ENCODE measurements around the gene MRPL48. TPM values are rescaled to one million over a fixed set of nuclear protein-coding genes. Genes with fewer than 3 reads are reported as not detected.

MRPL48 gene
- total RNA-seq, 2 donors from 2014 or later = 36.4 to 55.3 TPM

GRCh38 chr11:73856031-73856567 is 68.4 kb downstream of the MRPL48 start:
- Histone ChIP-seq H3K36me3 (ENCODE audit: control insufficient read depth, insufficient read depth, low read length) (peaks cover 11% of the 10 kb centered on the region), H3K9ac (ENCODE audit: extremely low read depth, low read length, poor library complexity, severe bottlenecking) (no peak overlapping the region), H3K27ac (ENCODE audit: low read depth, low read length) (peak overlapping the region; percentile 50), H3K27me3 (ENCODE audit: control insufficient read depth, insufficient read depth, low read length, poor library complexity, severe bottlenecking) (no peaks in the 10 kb centered on the region), H3K4me3 (ENCODE audit: low read length) (no peak overlapping the region), H3K4me1 (ENCODE audit: control insufficient read depth, insufficient read depth, low read length) (no peaks in the 10 kb centered on the region), H3K9me3 (ENCODE audit: control insufficient read depth, low read length) (no peaks in the 10 kb centered on the region)
- Mint-ChIP-seq H3K27me3 (ENCODE audit: insufficient read depth) (no peaks in the 10 kb centered on the region), H3K4me3 (no peak overlapping the region), H3K27ac (no peak overlapping the region), H3K9me3 (no peaks in the 10 kb centered on the region), H3K36me3 (ENCODE audit: low read depth) (peaks cover 48% of the 10 kb centered on the region), H3K4me1 (no peaks in the 10 kb centered on the region)
- TF ChIP-seq CTCF (conservative IDR thresholded peaks at IDR 0.05) = no peak
- 83 to 91% methylated on average over 1 of the region's 1 CpG for WGBS, 2 experiments (ENCODE audit: insufficient coverage in 1 of 2, insufficient read length in 1 of 2)
- DNase-seq = no peak

- Mint-ChIP-seq H3K36me3 (ENCODE audit: low read depth) (peaks cover 54% of the 10 kb centered on the region), H3K27me3 (ENCODE audit: insufficient read depth) (no peaks in the 10 kb centered on the region), H3K4me1 (no peaks in the 10 kb centered on the region), H3K9me3 (no peaks in the 10 kb centered on the region), H3K4me3 (no peak overlapping the region), H3K27ac (no peak overlapping the region)
- no peak for TF ChIP-seq CTCF (conservative IDR thresholded peaks at IDR 0.05)
- no peak for DNase-seq
- Histone ChIP-seq H3K27me3 (ENCODE audit: control insufficient read depth, insufficient read depth, low read length, poor library complexity, severe bottlenecking) (no peaks in the 10 kb centered on the region), H3K4me1 (ENCODE audit: control insufficient read depth, insufficient read depth, low read length) (no peaks in the 10 kb centered on the region), H3K9me3 (ENCODE audit: control insufficient read depth, low read length) (no peaks in the 10 kb centered on the region), H3K4me3 (ENCODE audit: low read length) (no peak overlapping the region), H3K36me3 (ENCODE audit: control insufficient read depth, insufficient read depth, low read length) (peaks cover 22% of the 10 kb centered on the region), H3K27ac (ENCODE audit: low read depth, low read length) (no peak overlapping the region), H3K9ac (ENCODE audit: extremely low read depth, low read length, poor library complexity, severe bottlenecking) (no peak overlapping the region)
- WGBS, 2 experiments (ENCODE audit: insufficient coverage in 1 of 2, insufficient read length in 1 of 2) = 95 to 98% methylated on average over 2 of the region's 2 CpGs
Observed at GRCh38 chr11:73859671-73860070, 72.0 kb downstream of the MRPL48 start.

- Mint-ChIP-seq H3K4me1 (no peaks in the 10 kb centered on the region), H3K27me3 (ENCODE audit: insufficient read depth) (no peaks in the 10 kb centered on the region), H3K4me3 (no peak overlapping the region), H3K9me3 (no peaks in the 10 kb centered on the region), H3K27ac (no peak overlapping the region), H3K36me3 (ENCODE audit: low read depth) (peaks cover 54% of the 10 kb centered on the region)
- TF ChIP-seq CTCF (conservative IDR thresholded peaks at IDR 0.05) = no peak
- no peak overlapping the region for H3K9ac ChIP-seq (ENCODE audit: extremely low read depth, low read length, poor library complexity, severe bottlenecking)
- H3K27me3 ChIP-seq (ENCODE audit: control insufficient read depth, insufficient read depth, low read length, poor library complexity, severe bottlenecking) = no peaks in the 10 kb centered on the region
- WGBS, 2 experiments (ENCODE audit: insufficient coverage in 1 of 2, insufficient read length in 1 of 2) = 85 to 86% methylated on average over 2 of the region's 2 CpGs
- no peak overlapping the region for H3K4me3 ChIP-seq (ENCODE audit: low read length)
- no peak overlapping the region for H3K27ac ChIP-seq (ENCODE audit: low read depth, low read length)
- DNase-seq = no peak
- no peaks in the 10 kb centered on the region for H3K9me3 ChIP-seq (ENCODE audit: control insufficient read depth, low read length)
- no peaks in the 10 kb centered on the region for H3K4me1 ChIP-seq (ENCODE audit: control insufficient read depth, insufficient read depth, low read length)
- peaks cover 24% of the 10 kb centered on the region for H3K36me3 ChIP-seq (ENCODE audit: control insufficient read depth, insufficient read depth, low read length)
Observed at GRCh38 chr11:73860202-73860601, 72.5 kb downstream of the MRPL48 start.

All from endodermal cell (in vitro differentiated cells).